HEK293T (cell line): ENCODE results near the gene FUT7.

Source experiments
- CTBP1 ChIP-seq: fragments of 450-650 bp; IDR thresholded peaks from 2 replicates; pipeline ENCODE4 v1.6.1; 2016; ENCODE audit warnings: borderline replicate concordance
- ELF4 ChIP-seq: fragments of 450-650 bp; IDR thresholded peaks from 2 replicates; pipeline ENCODE4 v1.6.1; 2017; ENCODE audit warnings: antibody characterized with exemption
- FOXK2 ChIP-seq: fragments of 450-650 bp; IDR thresholded peaks from 2 replicates; pipeline ENCODE4 v1.6.1; 2016; ENCODE audit warnings: mild to moderate bottlenecking
- SP1 ChIP-seq: fragments of 450-650 bp; IDR thresholded peaks from 2 replicates; pipeline ENCODE4 v1.6.1; 2017
- TARDBP ChIP-seq: fragments of 450-650 bp; IDR thresholded peaks from 2 replicates; pipeline ENCODE4 v1.6.1; 2016
- ZNF384 ChIP-seq: fragments of 450-650 bp; IDR thresholded peaks from 2 replicates; pipeline ENCODE4 v1.6.1; 2016

DNA sequence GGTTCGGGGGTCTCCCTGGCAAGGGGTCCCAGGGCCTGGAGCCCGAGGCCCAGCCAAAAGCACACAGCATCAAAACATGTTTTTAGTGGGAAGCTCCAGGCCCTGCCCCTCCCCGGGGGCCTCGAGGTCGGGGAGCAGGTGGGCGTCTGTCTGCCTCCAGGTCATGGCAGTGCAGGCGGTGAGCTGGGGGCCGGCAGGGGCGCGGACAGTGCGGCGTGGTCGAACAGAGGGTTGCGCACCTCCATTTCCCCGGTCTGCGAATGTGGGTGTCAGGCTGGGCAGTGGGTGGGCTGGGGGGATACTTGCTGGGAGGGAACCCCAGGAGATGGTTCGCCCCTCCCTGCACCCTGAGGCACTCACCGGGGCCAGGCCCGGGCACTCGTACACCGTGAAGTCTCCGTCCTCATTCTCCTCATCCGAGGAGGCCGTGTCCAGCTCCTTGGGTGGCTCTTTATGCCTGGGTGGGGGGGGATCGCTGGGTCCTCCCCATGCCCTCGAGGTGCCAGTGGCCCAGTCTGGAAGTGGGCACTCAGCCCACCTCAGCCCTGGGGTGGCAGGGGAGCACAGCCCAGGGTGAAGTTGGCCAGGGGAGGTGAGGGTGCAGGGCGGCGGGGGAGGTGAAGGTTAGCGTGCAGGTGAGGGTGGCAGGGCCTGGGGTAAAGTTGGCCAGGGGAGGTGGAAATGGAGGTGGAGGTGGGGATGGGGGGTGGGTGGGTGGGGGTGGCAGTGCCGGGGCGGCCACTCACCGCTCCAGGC, 7.9 kb upstream of the FUT7 start:
- TF ChIP-seq FOXK2 (no peak), CTBP1 (no peak), ELF4 (no peak), SP1 (no peak), TARDBP (no peak), ZNF384 (no peak)
